Lower lobe of right lung (tissue), 2 donors: ENCODE measurements around the gene LMF2. TPM values are rescaled to one million over a fixed set of nuclear protein-coding genes. Genes with fewer than 3 reads are reported as not detected.

Source experiments
- ATAC-seq, 2 donors: fragments of 200-7000 bp; cut with Tn5 transposase; one replicate each; pipeline ENCODE4 v1.9.1; 2020 to 2022; ENCODE audit warnings: mild to moderate bottlenecking in 2 of 2, moderate library complexity in 2 of 2
- DNase-seq: peaks from one replicate; pipeline ENCODE4 v3.0.0-alpha.2; 2020
- H3K27ac ChIP-seq: fragments of 200-600 bp; one replicate; pipeline ENCODE4 v1.8.0; 2022
- H3K27me3 ChIP-seq: fragments of 200-600 bp; one replicate; pipeline ENCODE4 v1.8.0; 2022; ENCODE audit warnings: low read depth
- H3K36me3 ChIP-seq: fragments of 200-600 bp; one replicate; pipeline ENCODE4 v1.8.0; 2022; ENCODE audit warnings: mild to moderate bottlenecking
- H3K4me1 ChIP-seq: fragments of 200-600 bp; one replicate; pipeline ENCODE4 v1.8.0; 2022
- H3K4me3 ChIP-seq: fragments of 200-600 bp; one replicate; pipeline ENCODE4 v1.8.0; 2022; ENCODE audit warnings: mild to moderate bottlenecking
- H3K9me3 ChIP-seq: fragments of 200-600 bp; one replicate; pipeline ENCODE4 v1.8.0; 2022
- intact Hi-C: fragments of 100-400 bp; cut with DNase I; formaldehyde crosslinking; loops from one replicate; pipeline ENCODE4 v1.11.0; 2022
- total RNA-seq: library from RNA; stranded (reverse); fragmentation: NEBNext Ultra II Directional; extraction: Animal tissue kit (Norgen Biotek cat#: 25700); gene quantifications from one replicate; pipeline ENCODE4 v1.2.1, GENCODE V29; 2021
- TF ChIP-seq, protein P1 (sequence below): fragments of 200-600 bp; IDR thresholded peaks from one replicate; pipeline ENCODE4 v1.8.0; 2022; ENCODE audit warnings: antibody characterized with exemption, mild to moderate bottlenecking
- donor health status: DM: no; HTN: yes; CAD: no; lungs with severe emphysema.

The LMF2 gene
- total RNA-seq, 1 donor from 2014 or later, result 58.8 TPM

DNA sequence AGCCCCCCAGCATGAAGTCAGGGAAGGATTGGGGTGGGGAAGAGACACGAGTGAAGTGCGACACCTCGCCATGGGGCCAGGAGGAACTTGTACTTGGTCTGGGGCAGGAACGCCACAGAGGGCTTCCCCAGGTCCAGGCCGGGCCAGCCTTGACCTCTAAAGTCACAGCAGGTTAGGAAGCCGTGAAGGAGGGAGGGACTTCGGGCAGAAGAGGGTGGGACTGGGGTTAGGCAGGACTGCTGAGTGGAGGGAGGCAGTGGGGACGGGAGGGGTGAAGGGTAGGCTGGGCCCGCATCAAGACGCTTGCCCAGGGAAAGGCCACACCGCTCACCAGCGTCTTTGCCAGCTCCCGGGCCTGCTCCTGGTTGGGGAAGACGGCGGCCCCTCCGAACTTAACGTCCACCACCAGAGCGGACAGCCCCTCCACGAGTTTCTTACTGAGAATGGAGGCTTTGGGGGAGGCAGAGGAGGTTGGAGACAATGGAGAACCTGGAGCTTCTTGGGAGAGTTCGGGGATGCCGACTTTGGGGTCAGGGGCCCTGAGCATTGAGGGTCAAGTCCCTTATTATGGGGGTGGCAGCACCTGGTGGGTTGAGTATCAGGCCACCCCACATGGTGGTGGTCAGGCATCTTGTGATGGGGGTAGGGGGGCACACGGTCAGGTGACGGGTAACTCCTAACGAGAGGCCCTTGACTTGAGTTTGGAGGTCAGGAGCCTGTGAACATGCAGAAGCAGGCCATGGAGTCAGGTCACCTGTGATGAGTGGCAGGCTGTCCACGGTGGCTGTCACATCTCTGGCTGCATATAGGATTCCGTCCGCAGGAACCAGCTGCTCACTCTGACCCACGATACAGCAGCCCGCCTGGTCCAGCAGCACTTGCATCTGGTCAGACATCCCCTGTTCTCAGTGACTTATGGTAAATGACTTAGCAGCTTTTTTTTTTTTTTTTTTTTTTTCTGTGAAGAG lies 19.6 kb upstream of the LMF2 start:
- DNase-seq, result peak; percentile 85
- intact Hi-C loops, result no loop called here
- ATAC-seq, result peak; percentile 5 to 12

DNA sequence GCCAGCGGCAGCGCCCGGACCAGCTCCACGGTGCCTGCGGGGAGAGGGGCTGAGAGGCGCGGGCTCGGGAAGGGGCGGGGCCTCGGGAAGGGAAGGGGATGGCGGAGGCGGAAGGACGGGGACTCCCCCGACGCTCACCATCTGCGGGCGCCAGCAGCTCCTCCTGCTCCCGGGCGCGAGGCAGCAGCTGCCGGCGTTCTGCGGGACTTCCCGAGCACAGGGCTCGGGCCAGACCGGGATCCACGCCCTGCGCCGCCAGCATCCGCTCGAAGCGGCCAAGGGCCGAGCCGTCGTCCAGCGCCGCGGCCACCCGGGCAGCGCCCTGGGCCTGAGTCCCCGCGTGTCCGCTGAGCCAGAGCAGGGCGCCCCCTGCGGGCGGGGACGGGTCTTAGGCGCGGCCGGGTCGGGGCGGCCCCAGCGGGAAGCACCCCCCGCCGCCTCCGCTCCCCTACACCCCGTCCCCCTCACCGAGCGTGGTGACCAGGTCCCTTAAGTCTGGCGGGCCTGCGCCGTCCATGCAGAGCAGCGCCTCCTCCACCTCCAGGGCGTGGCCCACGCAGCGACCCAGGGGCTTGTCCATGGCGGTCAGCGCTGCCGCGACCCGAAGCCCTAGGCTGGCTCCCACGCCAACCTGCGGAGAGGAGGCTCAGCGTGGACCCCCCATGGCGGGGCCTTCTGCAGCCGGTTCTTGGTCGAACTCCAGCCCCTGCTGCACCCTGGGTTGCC lies 18.8 kb upstream of the LMF2 start:
- peak; percentile 89 for DNase-seq
- Histone ChIP-seq H3K36me3 (peaks cover 30% of the 10 kb centered on the region), H3K9me3 (no peaks in the 10 kb centered on the region), H3K27me3 (no peaks in the 10 kb centered on the region), H3K4me1 (peaks cover 45% of the 10 kb centered on the region), H3K4me3 (peak overlapping the region; percentile 79), H3K27ac (peak overlapping the region; percentile 93)
- intact Hi-C loops, result no loop called here
- TF ChIP-seq, protein P1, sequence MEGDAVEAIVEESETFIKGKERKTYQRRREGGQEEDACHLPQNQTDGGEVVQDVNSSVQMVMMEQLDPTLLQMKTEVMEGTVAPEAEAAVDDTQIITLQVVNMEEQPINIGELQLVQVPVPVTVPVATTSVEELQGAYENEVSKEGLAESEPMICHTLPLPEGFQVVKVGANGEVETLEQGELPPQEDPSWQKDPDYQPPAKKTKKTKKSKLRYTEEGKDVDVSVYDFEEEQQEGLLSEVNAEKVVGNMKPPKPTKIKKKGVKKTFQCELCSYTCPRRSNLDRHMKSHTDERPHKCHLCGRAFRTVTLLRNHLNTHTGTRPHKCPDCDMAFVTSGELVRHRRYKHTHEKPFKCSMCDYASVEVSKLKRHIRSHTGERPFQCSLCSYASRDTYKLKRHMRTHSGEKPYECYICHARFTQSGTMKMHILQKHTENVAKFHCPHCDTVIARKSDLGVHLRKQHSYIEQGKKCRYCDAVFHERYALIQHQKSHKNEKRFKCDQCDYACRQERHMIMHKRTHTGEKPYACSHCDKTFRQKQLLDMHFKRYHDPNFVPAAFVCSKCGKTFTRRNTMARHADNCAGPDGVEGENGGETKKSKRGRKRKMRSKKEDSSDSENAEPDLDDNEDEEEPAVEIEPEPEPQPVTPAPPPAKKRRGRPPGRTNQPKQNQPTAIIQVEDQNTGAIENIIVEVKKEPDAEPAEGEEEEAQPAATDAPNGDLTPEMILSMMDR, result peak; percentile 82
- peak; percentile 36 to 54 for ATAC-seq

More for the DNA sequence above, 19.6 kb upstream of the LMF2 start:
- Histone ChIP-seq H3K9me3 (no peaks in the 10 kb centered on the region), H3K4me3 (peak overlapping the region; percentile 79), H3K27ac (peak overlapping the region; percentile 93), H3K27me3 (no peaks in the 10 kb centered on the region), H3K36me3 (peaks cover 21% of the 10 kb centered on the region), H3K4me1 (peaks cover 45% of the 10 kb centered on the region)
- TF ChIP-seq, protein P1, result no peak

DNA sequence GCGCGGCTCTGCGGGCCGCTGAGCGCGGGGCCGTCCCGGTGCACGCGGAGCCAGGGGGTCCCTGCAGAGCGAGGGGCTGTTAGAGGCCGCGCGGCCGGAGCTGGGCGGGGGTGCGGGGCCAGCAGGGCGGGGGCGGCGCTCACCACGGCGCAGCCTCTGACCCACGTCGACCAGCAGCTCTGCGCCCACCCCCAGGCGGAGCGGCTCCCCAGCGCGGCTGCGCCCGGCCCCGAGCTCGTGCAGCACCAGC lies 18.3 kb upstream of the LMF2 start:
- intact Hi-C loops, result no loop called here
- Histone ChIP-seq H3K27ac (peak overlapping the region; percentile 93), H3K36me3 (peaks cover 35% of the 10 kb centered on the region), H3K9me3 (no peaks in the 10 kb centered on the region), H3K4me3 (peak overlapping the region; percentile 79), H3K4me1 (peaks cover 45% of the 10 kb centered on the region), H3K27me3 (no peaks in the 10 kb centered on the region)
- DNase-seq, result no peak
- TF ChIP-seq, protein P1, result no peak
- ATAC-seq, result no peak

DNA sequence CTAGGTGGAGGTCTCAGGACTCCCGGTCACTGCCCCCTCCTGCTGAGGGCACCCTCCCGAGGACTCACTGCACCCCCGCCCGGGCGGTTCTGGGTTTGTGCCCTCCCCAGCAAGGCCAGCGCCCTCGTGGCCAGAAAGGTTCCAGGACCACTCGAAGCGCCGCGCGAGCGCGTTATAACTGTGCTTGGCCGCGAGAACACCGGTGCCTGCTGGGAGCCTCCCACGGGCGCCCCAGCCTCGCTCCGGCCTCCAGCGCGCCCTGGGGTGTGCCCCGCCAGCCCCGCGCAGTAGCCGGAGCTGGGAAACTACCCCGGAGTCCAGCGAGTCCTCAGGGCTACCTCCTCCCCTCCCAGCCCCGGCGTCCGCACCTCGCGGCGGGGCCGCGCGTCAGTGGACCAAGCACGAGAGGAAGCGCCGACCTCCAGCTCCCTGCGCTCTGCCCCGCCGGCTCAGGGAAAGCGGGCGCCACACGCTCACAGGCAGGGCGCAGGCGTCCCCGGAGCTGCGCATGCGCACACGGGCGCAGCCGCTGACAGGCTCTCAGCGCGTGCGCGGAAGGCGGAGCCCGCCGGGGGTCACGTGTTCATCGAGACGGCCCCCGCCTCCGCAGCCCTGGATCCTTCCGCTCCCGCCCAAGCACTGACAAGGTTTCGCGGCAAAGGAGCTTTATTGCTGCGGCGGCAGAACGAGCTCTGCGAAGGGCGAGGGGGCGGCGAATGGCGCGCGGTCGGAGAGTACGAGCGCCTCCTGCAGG lies 17.8 kb upstream of the LMF2 start, which contains the start of gene SCO2:
SCO2 (minus strand) TSS at position 495 of the 754 bp plus-strand sequence. CDS start 1,187 bp downstream, outside the sequence.
- intact Hi-C loops, result no loop called here
- DNase-seq, result peak; percentile 98
- TF ChIP-seq, protein P1, result peak; percentile 38
- Histone ChIP-seq H3K4me3 (peak within 1 kb of the TSS; percentile 79), H3K27ac (peak within 1 kb of the TSS; percentile 93), H3K36me3 (peaks cover 38% of the 10 kb centered on the region), H3K4me1 (peaks cover 45% of the 10 kb centered on the region), H3K27me3 (no peaks in the 10 kb centered on the region), H3K9me3 (no peaks in the 10 kb centered on the region)
- ATAC-seq, result peak; percentile 63 to 74

DNA sequence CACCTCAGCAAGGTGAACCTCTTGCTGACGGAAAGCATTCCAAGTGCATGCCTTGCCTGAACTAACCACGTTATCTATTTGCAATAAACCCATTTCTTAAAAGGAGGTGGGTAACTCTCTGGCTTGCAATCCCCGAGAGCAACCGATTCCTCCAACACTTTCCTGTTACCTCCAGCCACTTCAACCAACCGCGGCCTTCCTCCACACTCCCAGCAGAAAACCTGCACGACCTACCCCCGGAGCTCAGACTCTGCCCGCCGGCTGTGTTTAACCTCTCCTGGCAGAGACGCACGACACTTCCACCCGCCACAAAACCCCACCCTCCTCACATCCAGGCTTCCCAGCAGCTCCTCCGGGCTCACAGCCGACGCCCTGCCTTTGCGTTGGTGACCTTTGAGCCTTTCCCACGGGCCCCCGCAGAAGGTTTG lies 17.2 kb upstream of the LMF2 start:
- intact Hi-C loops, result no loop called here
- Histone ChIP-seq H3K9me3 (no peaks in the 10 kb centered on the region), H3K27me3 (no peaks in the 10 kb centered on the region), H3K27ac (peak overlapping the region; percentile 93), H3K4me3 (peak overlapping the region; percentile 79), H3K4me1 (peaks cover 45% of the 10 kb centered on the region), H3K36me3 (peaks cover 44% of the 10 kb centered on the region)
- DNase-seq (no peak), ATAC-seq (peak in 1 of 2 donors; percentile 0)
- TF ChIP-seq, protein P1, result no peak
